Measurements from ENCODE around the gene NCS1.
"Not testable (repeated sequence)": the region's sequence is repeated elsewhere in the genome, so short reads cannot be mapped to it uniquely, and the experiment has no call there.

Gene NCS1

GRCh38 chr9:130266236-130267098, 94.3 kb downstream of the NCS1 start:
- DNase-seq: no peak

GRCh38 chr9:130267930-130268329, 95.7 kb downstream of the NCS1 start:
- DNase-seq: no peak

GRCh38 chr9:130268521-130269211, 96.5 kb downstream of the NCS1 start:
- DNase-seq: no peak

- no peak for DNase-seq
Measured at GRCh38 chr9:130271473-130271872, 99.3 kb downstream of the NCS1 start.

- DNase-seq: no peak
Measured at GRCh38 chr9:130275156-130275555, 103.0 kb downstream of the NCS1 start.

GRCh38 chr9:130276121-130276520, 103.9 kb downstream of the NCS1 start:
- DNase-seq: no peak

- DNase-seq: no peak
Measured at GRCh38 chr9:130276955-130277354, 104.8 kb downstream of the NCS1 start.

- DNase-seq: not testable (repeated sequence)
Measured at GRCh38 chr9:130277525-130277924, 105.3 kb downstream of the NCS1 start.

GRCh38 chr9:130283539-130284248, 111.5 kb downstream of the NCS1 start:
- DNase-seq: no peak

- no peak for DNase-seq
Measured at GRCh38 chr9:130284249-130284625, 112.0 kb downstream of the NCS1 start.

GRCh38 chr9:130284690-130285089, 112.5 kb downstream of the NCS1 start:
- DNase-seq: no peak

GRCh38 chr9:130285271-130285670, 113.1 kb downstream of the NCS1 start:
- DNase-seq: no peak

- no peak for DNase-seq
Measured at GRCh38 chr9:130286072-130286770, 114.0 kb downstream of the NCS1 start.

Measured in CD4-positive, alpha-beta T cell treated with Interleukin-12 subunit alpha and Interleukin-12 subunit beta, for 1 hour (primary cell).